Hepatocyte (in vitro differentiated cells): Measurements from ENCODE around the gene SPRYD3. TPM values are rescaled to one million over a fixed set of nuclear protein-coding genes. Genes with fewer than 3 reads are reported as not detected.

Experiments used
- DNase-seq: peaks from one replicate; pipeline ENCODE4 v3.0.0-alpha.2; 2016; ENCODE audit warnings: low spot score
- H2AFZ ChIP-seq: fragments of 200-600 bp; sonication (generic); 2 replicates; pipeline ENCODE4 v1.6.0; 2016; ENCODE audit warnings: antibody characterized with exemption, mild to moderate bottlenecking
- H3K27ac ChIP-seq: fragments of 200-600 bp; sonication (generic); 2 replicates; pipeline ENCODE4 v1.5.1; 2016; ENCODE audit warnings: mild to moderate bottlenecking
- H3K27me3 ChIP-seq: fragments of 200-600 bp; sonication (generic); 2 replicates; pipeline ENCODE4 v1.6.1; 2016
- H3K36me3 ChIP-seq: fragments of 200-600 bp; sonication (generic); replicated peaks from 2 replicates; pipeline ENCODE4 v1.5.1; 2016; ENCODE audit warnings: low read depth; ENCODE audit not compliant: insufficient read depth
- H3K4me1 ChIP-seq: fragments of 200-600 bp; sonication (generic); 2 replicates; pipeline ENCODE4 v1.5.1; 2016; ENCODE audit warnings: mild to moderate bottlenecking, moderate library complexity; ENCODE audit not compliant: insufficient read depth
- H3K4me2 ChIP-seq: fragments of 200-600 bp; sonication (generic); 2 replicates; pipeline ENCODE4 v1.6.0; 2016
- H3K4me3 ChIP-seq: fragments of 200-600 bp; sonication (generic); 2 replicates; pipeline ENCODE4 v1.5.1; 2016; ENCODE audit warnings: mild to moderate bottlenecking
- H3K79me2 ChIP-seq: fragments of 200-600 bp; sonication (generic); 2 replicates; pipeline ENCODE4 v1.6.0; 2017; ENCODE audit warnings: mild to moderate bottlenecking
- H3K9me2 ChIP-seq: fragments of 200-600 bp; sonication (generic); replicated peaks from 2 replicates; pipeline ENCODE4 v1.6.0; 2017; ENCODE audit warnings: mild to moderate bottlenecking; ENCODE audit not compliant: insufficient read depth
- H3K9me3 ChIP-seq: fragments of 200-600 bp; sonication (generic); 2 replicates; pipeline ENCODE4 v1.5.1; 2016; ENCODE audit warnings: low read depth, mild to moderate bottlenecking
- H4K20me1 ChIP-seq: fragments of 200-600 bp; sonication (generic); 2 replicates; pipeline ENCODE4 v1.6.0; 2016; ENCODE audit warnings: mild to moderate bottlenecking; ENCODE audit not compliant: insufficient read depth, poor library complexity, severe bottlenecking
- CTCF ChIP-seq: fragments of 200-600 bp; sonication (generic); IDR thresholded peaks from 2 replicates; pipeline ENCODE4 v1.5.1; 2016; ENCODE audit warnings: antibody characterized with exemption, mild to moderate bottlenecking; ENCODE audit not compliant: poor library complexity
- EZH2 ChIP-seq: fragments of 200-600 bp; sonication (generic); IDR thresholded peaks from 2 replicates; pipeline ENCODE4 v1.6.1; 2016; ENCODE audit warnings: antibody characterized with exemption, mild to moderate bottlenecking, borderline replicate concordance
- EZH2phosphoT487 ChIP-seq: fragments of 200-600 bp; sonication (generic); IDR thresholded peaks from one replicate; pipeline ENCODE4 v1.6.1; 2018; ENCODE audit warnings: antibody characterized with exemption, mild to moderate bottlenecking, low read depth, moderate library complexity; ENCODE audit not compliant: unreplicated experiment, severe bottlenecking
- WGBS: methylation state at CpG from one replicate; pipeline ENCODE4 v1.1.6; 2016; ENCODE audit warnings: low lambda C conversion rate; ENCODE audit errors: missing lambda C conversion rate; 5-methylcytosine and 5-hydroxymethylcytosine counted together
- polyA plus RNA-seq: library from polyadenylated mRNA; unstranded; fragments of >200 nt; fragmentation: Nextera tagmentation; extraction: Ambion mirVana; gene quantifications from 2 replicates; pipeline ENCODE4 v1.2.1, GENCODE V29; 2016
- total RNA-seq: library from RNA; depleted of rRNA; stranded (reverse); fragments of >200 nt; gene quantifications from 2 replicates; pipeline ENCODE4 v1.2.3, GENCODE V29; 2014

Gene SPRYD3
- total and polyA plus RNA-seq, 2 experiments from 2014 or later = 20.9 to 24.6 TPM

DNA sequence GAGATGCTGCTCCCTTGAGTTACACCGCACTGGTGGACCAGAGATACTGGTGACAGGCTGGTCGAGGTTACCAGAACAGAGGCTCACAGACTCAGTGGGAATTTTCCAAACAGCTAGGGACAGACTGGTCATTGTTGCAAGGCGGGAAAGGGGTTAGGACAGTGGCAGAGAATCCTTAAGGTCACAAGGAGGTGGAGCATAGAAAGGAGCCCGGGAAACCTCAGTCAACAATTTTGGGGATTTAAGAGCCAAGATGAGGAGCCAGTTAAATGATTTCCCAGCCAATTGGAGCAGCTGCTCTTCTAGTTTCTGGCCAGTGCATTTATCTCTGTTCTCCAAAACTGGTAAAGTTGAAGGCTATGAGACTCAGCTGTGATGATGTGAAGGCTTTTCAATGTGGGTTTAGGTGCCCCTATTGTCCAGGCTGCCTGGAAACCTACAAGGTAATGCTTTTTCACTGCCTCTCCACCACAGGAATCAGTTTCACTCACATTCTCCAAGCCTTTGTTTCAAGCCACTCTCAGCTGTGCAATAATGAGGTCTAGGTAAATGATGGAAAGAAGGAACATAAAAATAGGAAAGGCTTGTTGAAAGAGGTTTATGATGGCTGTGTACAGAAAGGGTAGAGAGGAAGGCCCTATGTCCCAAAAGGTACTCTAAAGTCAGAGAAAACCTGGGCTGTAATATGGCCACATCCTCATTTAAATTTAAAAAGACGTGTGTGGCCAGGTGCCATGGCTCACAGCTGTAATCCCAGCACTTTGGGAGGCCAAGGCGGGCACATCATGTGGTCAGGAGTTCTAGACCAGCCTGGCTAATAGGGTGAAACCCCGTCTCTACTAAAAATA lies 36.4 kb downstream of the SPRYD3 start:
- Histone ChIP-seq H3K4me1 (peaks cover 27% of the 10 kb centered on the region), H3K4me3 (no peak overlapping the region), H3K9me3 (no peaks in the 10 kb centered on the region), H3K4me2 (no peak overlapping the region), H3K27me3 (no peaks in the 10 kb centered on the region), H4K20me1 (peaks cover 4% of the 10 kb centered on the region), H3K36me3 (no peaks in the 10 kb centered on the region), H3K79me2 (peaks cover 8% of the 10 kb centered on the region), H3K27ac (no peak overlapping the region), H3K9me2 (no peaks in the 10 kb centered on the region), H2AFZ (no peak overlapping the region)
- DNase-seq = no peak
- WGBS = 77% methylated on average over 7 of the region's 7 CpGs
- TF ChIP-seq CTCF (no peak), EZH2 (no peak), EZH2phosphoT487 (no peak)

- Histone ChIP-seq H3K4me3 (no peak overlapping the region), H3K27me3 (no peaks in the 10 kb centered on the region), H3K4me1 (peaks cover 12% of the 10 kb centered on the region), H3K36me3 (peaks cover 4% of the 10 kb centered on the region), H3K27ac (no peak overlapping the region), H3K79me2 (peaks cover 5% of the 10 kb centered on the region), H3K9me3 (no peaks in the 10 kb centered on the region), H2AFZ (no peak overlapping the region), H3K9me2 (no peaks in the 10 kb centered on the region), H3K4me2 (no peak overlapping the region), H4K20me1 (peaks cover 6% of the 10 kb centered on the region)
- TF ChIP-seq EZH2phosphoT487 = no peak
- no peak for TF ChIP-seq CTCF
- TF ChIP-seq EZH2 = no peak
- no peak for DNase-seq
- 93% methylated on average over 4 of the region's 4 CpGs for WGBS
Observed at GRCh38 chr12:53039851-53040250, 39.3 kb downstream of the SPRYD3 start.

- Histone ChIP-seq H3K9me2 (no peaks in the 10 kb centered on the region), H2AFZ (no peak overlapping the region), H4K20me1 (peaks cover 11% of the 10 kb centered on the region), H3K4me3 (no peak overlapping the region), H3K4me1 (no peaks in the 10 kb centered on the region), H3K27me3 (no peaks in the 10 kb centered on the region), H3K9me3 (no peaks in the 10 kb centered on the region), H3K4me2 (no peak overlapping the region), H3K79me2 (peaks cover 23% of the 10 kb centered on the region), H3K36me3 (peaks cover 4% of the 10 kb centered on the region), H3K27ac (no peak overlapping the region)
- no peak for TF ChIP-seq EZH2phosphoT487
- no peak for TF ChIP-seq CTCF
- TF ChIP-seq EZH2 = no peak
- 95% methylated on average over 3 of the region's 3 CpGs for WGBS
- no peak for DNase-seq
Observed at GRCh38 chr12:53036802-53037201, 42.4 kb downstream of the SPRYD3 start.
